OCI-LY1 (cell line): Measurements from ENCODE around the gene C8G.

Experiments
- H2AFZ ChIP-seq: fragments of 200-600 bp; sonication (generic), shearing (Covaris generic); 2 replicates; pipeline ENCODE4 v1.6.0; 2014; ENCODE audit warnings: antibody characterized with exemption, mild to moderate bottlenecking, low read length
- H3F3A ChIP-seq: fragments of 200-600 bp; sonication (generic), shearing (Covaris generic); 2 replicates; pipeline ENCODE4 v1.6.0; 2014; ENCODE audit warnings: mild to moderate bottlenecking, antibody characterized with exemption, low read length, moderate library complexity; ENCODE audit not compliant: insufficient read depth
- H3K27ac ChIP-seq: fragments of 200-600 bp; sonication (generic); 2 replicates; pipeline ENCODE4 v1.5.1; 2014; ENCODE audit warnings: low read length, mixed run types, mild to moderate bottlenecking, low read depth; ENCODE audit not compliant: poor library complexity, severe bottlenecking
- H3K27me3 ChIP-seq: fragments of 200-600 bp; sonication (generic); 2 replicates; pipeline ENCODE4 v1.6.0; 2014; ENCODE audit warnings: antibody characterized with exemption, mild to moderate bottlenecking, low read length, moderate library complexity; ENCODE audit not compliant: insufficient read depth
- H3K36me3 ChIP-seq: fragments of 200-600 bp; sonication (generic); 2 replicates; pipeline ENCODE4 v1.6.1; 2014; ENCODE audit warnings: mild to moderate bottlenecking, antibody characterized with exemption, low read length, moderate library complexity, mixed read lengths; ENCODE audit not compliant: insufficient read depth
- H3K4me1 ChIP-seq: fragments of 200-600 bp; sonication (generic); 2 replicates; pipeline ENCODE4 v1.5.1; 2014; ENCODE audit warnings: mild to moderate bottlenecking, low read length, moderate library complexity; ENCODE audit not compliant: insufficient read depth, severe bottlenecking
- H3K4me2 ChIP-seq: fragments of 200-600 bp; sonication (generic), shearing (Covaris generic); 2 replicates; pipeline ENCODE4 v1.6.1; 2014; ENCODE audit warnings: low read length
- H3K4me3 ChIP-seq: fragments of 200-600 bp; sonication (generic); 2 replicates; pipeline ENCODE4 v1.5.1; 2014; ENCODE audit warnings: low read length, low read depth, mild to moderate bottlenecking, mixed read lengths; ENCODE audit not compliant: poor library complexity, severe bottlenecking
- H3K79me2 ChIP-seq: fragments of 200-600 bp; shearing (Covaris generic); 2 replicates; pipeline ENCODE4 v1.6.1; 2016; ENCODE audit warnings: mixed run types, low read length, mixed read lengths; ENCODE audit not compliant: insufficient read depth
- H3K9ac ChIP-seq: fragments of 200-600 bp; sonication (generic), shearing (Covaris generic); 2 replicates; pipeline ENCODE4 v1.6.1; 2014; ENCODE audit warnings: mild to moderate bottlenecking, low read length, mixed read lengths
- H3K9me2 ChIP-seq: fragments of 200-600 bp; sonication (generic), shearing (Covaris generic); 2 replicates; pipeline ENCODE4 v1.6.1; 2014; ENCODE audit warnings: low read depth, mild to moderate bottlenecking, low read length, mixed read lengths
- H3K9me3 ChIP-seq: fragments of 200-600 bp; shearing (Covaris generic); 2 replicates; pipeline ENCODE4 v1.6.1; 2014; ENCODE audit warnings: low read length, mixed read lengths
- H4K20me1 ChIP-seq: fragments of 200-600 bp; sonication (generic), shearing (Covaris generic); 2 replicates; pipeline ENCODE4 v1.6.0; 2016; ENCODE audit warnings: mild to moderate bottlenecking, low read length; ENCODE audit not compliant: insufficient read depth
- CTCF ChIP-seq: fragments of 200-600 bp; sonication (generic), shearing (Covaris generic); IDR thresholded peaks from 2 replicates; pipeline ENCODE4 v1.5.1; 2017; ENCODE audit warnings: mild to moderate bottlenecking, antibody characterized with exemption, low read length, moderate library complexity, mixed read lengths
- EZH2 ChIP-seq: fragments of 200-600 bp; sonication (generic), shearing (Covaris generic); IDR thresholded peaks from 2 replicates; pipeline ENCODE4 v1.8.0; 2017; ENCODE audit warnings: borderline replicate concordance, mixed run types, mild to moderate bottlenecking, antibody characterized with exemption, low read length, moderate library complexity, mixed read lengths

The C8G gene

GRCh38 chr9:136944519-136945332, at the start of gene C8G, which contains the start of gene FBXW5:
C8G (plus strand) TSS chr9:136945243; CDS start chr9:136945321, 78 bp downstream.
FBXW5 (minus strand) TSS chr9:136944738; CDS start chr9:136944083, 655 bp downstream.
- Histone ChIP-seq H3K4me2 (peak within 1 kb of the TSS; percentile 80), H3K27me3 (no peaks in the 10 kb centered on the region; the same call in 1 of the 2 replicates), H3K9me2 (no peaks in the 10 kb centered on the region), H3K27ac (no peak within 1 kb of the TSS), H3K9ac (peak within 1 kb of the TSS; percentile 92), H3F3A (no peaks in the 10 kb centered on the region), H3K4me3 (peak within 1 kb of the TSS; percentile 91), H2AFZ (no peak within 1 kb of the TSS), H3K36me3 (peaks cover 33% of the 10 kb centered on the region), H3K9me3 (no peaks in the 10 kb centered on the region), H4K20me1 (no peaks in the 10 kb centered on the region), H3K79me2 (no peaks in the 10 kb centered on the region), H3K4me1 (peaks cover 19% of the 10 kb centered on the region)
- TF ChIP-seq EZH2 (no peak), CTCF (peak; percentile 87)

- Histone ChIP-seq H3K27me3 (no peaks in the 10 kb centered on the region), H3K4me3 (no peak overlapping the region), H3K27ac (no peak overlapping the region), H3K9me3 (no peaks in the 10 kb centered on the region), H3F3A (no peaks in the 10 kb centered on the region), H3K4me1 (peaks cover 41% of the 10 kb centered on the region), H3K9me2 (no peaks in the 10 kb centered on the region), H4K20me1 (no peaks in the 10 kb centered on the region), H3K9ac (no peak overlapping the region), H3K36me3 (peaks cover 52% of the 10 kb centered on the region), H2AFZ (no peak overlapping the region), H3K79me2 (peaks cover 14% of the 10 kb centered on the region; the same call in 1 of the 2 replicates), H3K4me2 (no peak overlapping the region; the same call in 1 of the 2 replicates)
- no peak for TF ChIP-seq EZH2
- TF ChIP-seq CTCF, result no peak
Observed at GRCh38 chr9:136896027-136896426, 49.0 kb upstream of the C8G start.

GRCh38 chr9:136898483-136899100, 46.5 kb upstream of the C8G start:
- no peak overlapping the region for H3K4me3 ChIP-seq
- peak overlapping the region; percentile 20 for H3K27ac ChIP-seq
- H3K36me3 ChIP-seq, result peaks cover 58% of the 10 kb centered on the region
- H3K79me2 ChIP-seq, result no peaks in the 10 kb centered on the region
- no peak overlapping the region for H3K9ac ChIP-seq
- H3K4me2 ChIP-seq, result no peak overlapping the region
- H3K4me1 ChIP-seq, result peaks cover 61% of the 10 kb centered on the region
- H3K27me3 ChIP-seq, result no peaks in the 10 kb centered on the region
- H4K20me1 ChIP-seq, result no peaks in the 10 kb centered on the region
- no peaks in the 10 kb centered on the region for H3K9me3 ChIP-seq
- H3K9me2 ChIP-seq, result no peaks in the 10 kb centered on the region
- no peaks in the 10 kb centered on the region for H3F3A ChIP-seq
- TF ChIP-seq EZH2 (no peak), CTCF (no peak)
- no peak overlapping the region for H2AFZ ChIP-seq
